NCI-H524 treated with DMSO at 0.1 percent for 48 hours (cell line): Measurements from ENCODE around the gene CYB5R3.
A peak's percentile ranks its signal among the peaks of the same experiment; 100 is the strongest.
"Not testable (repeated sequence)": the region's sequence is repeated elsewhere in the genome, so short reads cannot be mapped to it uniquely, and the experiment has no call there.

ENCODE experiments used
- DNase-seq: peaks from one replicate; lab custom pipeline; 2025; lab: John Stamatoyannopoulos, UW

The CYB5R3 gene

GRCh38 chr22:42623301-42623751 lies 25.9 kb downstream of the CYB5R3 start:
- DNase-seq = no peak

- no peak for DNase-seq
Measured at GRCh38 chr22:42622061-42622710, 27.0 kb downstream of the CYB5R3 start.

GRCh38 chr22:42621505-42622002 lies 27.6 kb downstream of the CYB5R3 start:
- no peak for DNase-seq

GRCh38 chr22:42620084-42620483 lies 29.1 kb downstream of the CYB5R3 start:
- no peak for DNase-seq

- no peak for DNase-seq
Measured at GRCh38 chr22:42619261-42620063, 29.7 kb downstream of the CYB5R3 start.

GRCh38 chr22:42617155-42617983 lies 31.8 kb downstream of the CYB5R3 start:
- DNase-seq = no peak

GRCh38 chr22:42615860-42616175 lies 33.4 kb downstream of the CYB5R3 start:
- DNase-seq = not testable (repeated sequence)

- DNase-seq = peak; percentile 96
Measured at GRCh38 chr22:42615092-42615859, 33.9 kb downstream of the CYB5R3 start.

- peak; percentile 78 for DNase-seq
Measured at GRCh38 chr22:42614312-42615091, 34.7 kb downstream of the CYB5R3 start, which contains the start of gene POLDIP3. Gene POLDIP3 (minus strand): TSS chr22:42614883. CDS start chr22:42614857, 26 bp downstream.

- DNase-seq = no peak
Measured at GRCh38 chr22:42613872-42614301, 35.3 kb downstream of the CYB5R3 start.

- DNase-seq = no peak
Measured at GRCh38 chr22:42612336-42612735, 36.9 kb downstream of the CYB5R3 start.

GRCh38 chr22:42611051-42611450 lies 38.1 kb downstream of the CYB5R3 start:
- DNase-seq = no peak

- no peak for DNase-seq
Measured at GRCh38 chr22:42610186-42610585, 39.0 kb downstream of the CYB5R3 start.

GRCh38 chr22:42608823-42609361 lies 40.3 kb downstream of the CYB5R3 start:
- no peak for DNase-seq

- DNase-seq = no peak
Measured at GRCh38 chr22:42608136-42608822, 40.9 kb downstream of the CYB5R3 start.

GRCh38 chr22:42607641-42608040 lies 41.6 kb downstream of the CYB5R3 start:
- DNase-seq = not testable (repeated sequence)

GRCh38 chr22:42604403-42604802 lies 44.8 kb downstream of the CYB5R3 start:
- no peak for DNase-seq

GRCh38 chr22:42603427-42603826 lies 45.8 kb downstream of the CYB5R3 start:
- no peak for DNase-seq

GRCh38 chr22:42602470-42602869 lies 46.7 kb downstream of the CYB5R3 start:
- no peak for DNase-seq
